Adrenal gland (tissue), 5 donors: Measurements from ENCODE around the gene SON.

Experiments used
- CTCF ChIP-seq, 6 experiments: fragments of 450-650 bp in 4 of 6; fragments of 200-600 bp in 2 of 6; sonication (generic) in 1 of 6; IDR thresholded peaks; 1 replicate in 5 of 6; 2 replicates in 1 of 6; pipeline versions ENCODE4 v1.5.1 to v1.8.0; 2016 to 2021; ENCODE audit warnings: antibody characterized with exemption in 6 of 6, mild to moderate bottlenecking in 2 of 6, moderate library complexity in 1 of 6
- POLR2A ChIP-seq, 2 donors: fragments of 450-650 bp; IDR thresholded peaks; one replicate each; pipeline ENCODE4 v1.6.1; 2017; ENCODE audit warnings: antibody characterized with exemption in 2 of 2, mild to moderate bottlenecking in 2 of 2, moderate library complexity in 1 of 2
- donor health status: DM: no; HTN: no; CAD: no.

- TF ChIP-seq CTCF (IDR thresholded peaks at IDR 0.05), result no peak
- TF ChIP-seq POLR2A (IDR thresholded peaks at IDR 0.05), result no peak
Measured at GRCh38 chr21:33559813-33560212, 17.0 kb downstream of the SON start.
